ENCODE measurements around the gene CFAP57.

Gene CFAP57

DNA sequence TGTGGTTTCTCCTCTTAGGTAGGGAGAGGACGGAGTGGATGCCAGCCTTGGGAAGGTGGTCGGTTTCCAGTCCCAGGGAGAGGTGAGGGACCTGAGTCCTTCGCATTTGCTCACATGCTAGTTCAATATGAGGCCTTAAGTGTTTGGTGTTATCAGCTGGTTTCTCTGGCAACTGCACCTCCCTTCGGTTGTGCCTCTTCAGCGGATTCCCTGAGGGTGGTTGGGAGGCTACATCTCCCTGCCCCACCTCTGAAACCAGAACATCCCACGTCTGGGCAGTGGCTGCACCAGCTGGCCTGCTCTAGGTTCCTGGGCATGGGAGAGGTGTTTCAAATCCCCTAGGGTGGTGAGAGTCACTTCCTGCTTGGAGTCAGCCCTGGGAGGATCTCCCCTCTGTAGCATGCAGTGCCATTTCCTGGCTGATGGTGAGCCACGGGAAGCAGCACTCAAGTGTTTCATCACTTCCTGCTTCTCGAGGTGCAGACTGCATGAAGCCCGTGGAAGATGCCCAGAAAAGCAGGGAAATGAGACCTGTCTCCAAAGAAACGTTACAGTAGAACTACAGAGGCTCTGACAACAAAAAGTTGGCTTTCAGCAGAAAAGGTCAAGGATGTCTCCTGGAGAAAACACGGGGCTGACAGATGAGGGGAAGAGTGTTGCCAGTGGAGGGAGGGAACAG, 102.1 kb downstream of the CFAP57 start:
- Histone ChIP-seq H3K9me3 (no peaks in the 10 kb centered on the region), H3K4me1 (peaks cover 0 to 17% (median 0%) of the 10 kb centered on the region in 4 donors), H3K36me3 (no peaks in the 10 kb centered on the region), H3K4me3 (no peak overlapping the region), H3K27ac (no peak overlapping the region), H3K27me3 (peaks cover 0 to 33% of the 10 kb centered on the region in 2 donors)
- intact Hi-C loops (cut with DNase I; ENCODE audit: low total_unique reads): no loop called here
- DNase-seq: peak in 1 of 2 donors; percentile 35
- TF ChIP-seq, protein P1, sequence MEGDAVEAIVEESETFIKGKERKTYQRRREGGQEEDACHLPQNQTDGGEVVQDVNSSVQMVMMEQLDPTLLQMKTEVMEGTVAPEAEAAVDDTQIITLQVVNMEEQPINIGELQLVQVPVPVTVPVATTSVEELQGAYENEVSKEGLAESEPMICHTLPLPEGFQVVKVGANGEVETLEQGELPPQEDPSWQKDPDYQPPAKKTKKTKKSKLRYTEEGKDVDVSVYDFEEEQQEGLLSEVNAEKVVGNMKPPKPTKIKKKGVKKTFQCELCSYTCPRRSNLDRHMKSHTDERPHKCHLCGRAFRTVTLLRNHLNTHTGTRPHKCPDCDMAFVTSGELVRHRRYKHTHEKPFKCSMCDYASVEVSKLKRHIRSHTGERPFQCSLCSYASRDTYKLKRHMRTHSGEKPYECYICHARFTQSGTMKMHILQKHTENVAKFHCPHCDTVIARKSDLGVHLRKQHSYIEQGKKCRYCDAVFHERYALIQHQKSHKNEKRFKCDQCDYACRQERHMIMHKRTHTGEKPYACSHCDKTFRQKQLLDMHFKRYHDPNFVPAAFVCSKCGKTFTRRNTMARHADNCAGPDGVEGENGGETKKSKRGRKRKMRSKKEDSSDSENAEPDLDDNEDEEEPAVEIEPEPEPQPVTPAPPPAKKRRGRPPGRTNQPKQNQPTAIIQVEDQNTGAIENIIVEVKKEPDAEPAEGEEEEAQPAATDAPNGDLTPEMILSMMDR (IDR thresholded peaks at IDR 0.05): no peak

DNA sequence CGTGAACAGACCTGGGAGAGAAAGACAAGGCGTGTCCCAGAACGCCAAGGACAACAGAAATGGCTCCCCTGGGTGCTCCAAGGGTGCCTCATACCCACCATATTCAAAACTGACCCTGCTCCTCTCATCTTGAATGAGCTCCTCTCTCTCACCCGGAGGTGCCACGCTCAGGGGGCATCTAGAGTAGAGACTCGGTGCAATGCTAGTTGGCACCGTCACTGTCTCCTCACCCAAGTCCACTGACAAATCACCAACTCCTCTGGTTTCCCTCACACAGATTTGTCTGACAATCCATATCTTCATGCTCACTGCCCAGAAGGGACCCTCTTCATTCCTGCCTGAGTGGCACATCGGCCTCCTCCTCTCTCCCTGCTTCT, 102.7 kb downstream of the CFAP57 start:
- peak in 1 of 2 donors; percentile 34 for DNase-seq
- intact Hi-C loops (cut with DNase I; ENCODE audit: low total_unique reads): no loop called here
- Histone ChIP-seq H3K4me3 (no peak overlapping the region), H3K27ac (no peak overlapping the region), H3K36me3 (peaks cover 0 to under 1% (median 0%) of the 10 kb centered on the region in 3 donors), H3K4me1 (peaks cover 0 to 17% (median 0%) of the 10 kb centered on the region in 4 donors), H3K27me3 (peaks cover 0 to 27% of the 10 kb centered on the region in 2 donors), H3K9me3 (no peaks in the 10 kb centered on the region)
- TF ChIP-seq, protein P1 (IDR thresholded peaks at IDR 0.05): no peak

DNA sequence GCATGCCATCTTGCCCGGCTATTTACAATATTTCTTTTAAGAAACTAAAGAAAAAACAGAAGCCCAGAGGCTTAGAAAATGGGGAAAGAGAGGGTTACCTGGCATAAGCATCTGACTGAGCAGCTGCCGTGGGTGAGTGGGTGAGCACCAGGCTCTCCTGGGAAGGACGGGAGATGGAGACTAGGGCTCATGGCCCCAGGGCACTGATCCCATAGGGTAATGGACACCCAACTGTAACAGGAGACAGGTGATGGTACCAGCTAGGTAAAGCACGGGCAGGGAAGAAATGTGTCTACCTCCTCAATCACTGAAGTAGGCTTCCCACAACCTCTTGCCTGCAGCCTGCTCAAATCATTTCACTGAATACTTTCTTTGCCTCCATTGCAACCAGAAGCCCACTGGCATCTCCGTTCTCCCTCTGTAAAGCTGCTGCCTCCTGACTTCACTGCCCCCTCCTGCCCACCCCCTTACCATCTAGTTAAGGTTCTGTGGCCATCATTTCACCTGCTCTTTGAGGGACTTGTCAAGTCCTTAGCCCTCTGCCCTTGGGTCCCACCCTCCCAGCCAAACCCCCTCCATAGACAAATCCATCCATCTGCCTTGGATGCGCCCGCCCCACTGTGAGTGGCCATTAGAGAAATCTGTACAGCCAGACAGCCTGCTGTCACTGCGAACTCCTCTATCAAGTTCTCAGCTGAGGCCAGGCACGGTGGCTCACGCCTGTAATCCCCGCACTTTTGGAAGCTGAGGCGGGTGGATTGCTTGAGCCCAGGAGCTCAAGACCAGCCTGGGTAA, 103.9 kb downstream of the CFAP57 start:
- Histone ChIP-seq H3K27me3 (peaks cover 0 to 16% of the 10 kb centered on the region in 2 donors), H3K36me3 (peaks cover 0 to 5% (median 0%) of the 10 kb centered on the region in 3 donors), H3K9me3 (no peaks in the 10 kb centered on the region), H3K4me3 (no peak overlapping the region), H3K27ac (no peak overlapping the region), H3K4me1 (peaks cover 0 to 8% (median 0%) of the 10 kb centered on the region in 4 donors)
- TF ChIP-seq, protein P1 (IDR thresholded peaks at IDR 0.05): no peak
- intact Hi-C loops (cut with DNase I; ENCODE audit: low total_unique reads): no loop called here
- peak in 1 of 2 donors; percentile 33 for DNase-seq

DNA sequence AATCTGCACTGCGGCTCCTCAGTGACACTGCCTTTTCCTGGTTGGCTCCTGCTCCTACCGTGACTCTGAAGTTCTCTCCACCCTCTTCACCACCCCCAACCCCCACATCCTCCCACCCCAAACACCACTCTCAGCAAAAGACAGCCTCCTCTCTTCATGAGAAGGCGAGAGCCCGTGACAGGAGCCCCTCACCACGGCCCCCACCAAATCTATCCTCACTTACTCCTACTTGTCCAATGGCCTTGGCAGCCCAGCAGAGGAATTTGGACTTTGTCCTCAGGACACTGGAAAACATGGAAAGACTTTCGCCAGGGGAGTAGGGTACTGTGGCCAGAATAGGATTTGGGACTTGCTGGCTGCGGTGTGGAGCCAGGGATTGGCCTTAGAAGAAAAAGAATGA, 104.5 kb downstream of the CFAP57 start:
- H3K9me3 ChIP-seq: no peaks in the 10 kb centered on the region
- H3K36me3 ChIP-seq: peaks cover 0 to 5% (median 0%) of the 10 kb centered on the region in 3 donors
- no peak overlapping the region for H3K4me3 ChIP-seq
- H3K27me3 ChIP-seq: peaks cover 0 to 15% of the 10 kb centered on the region in 2 donors
- DNase-seq: peak in 1 of 2 donors; percentile 41
- TF ChIP-seq, protein P1 (IDR thresholded peaks at IDR 0.05): no peak
- H3K27ac ChIP-seq: no peak overlapping the region
- intact Hi-C loops (cut with DNase I; ENCODE audit: low total_unique reads): no loop called here
- peaks cover 0 to 2% (median 0%) of the 10 kb centered on the region in 4 donors for H3K4me1 ChIP-seq

DNA sequence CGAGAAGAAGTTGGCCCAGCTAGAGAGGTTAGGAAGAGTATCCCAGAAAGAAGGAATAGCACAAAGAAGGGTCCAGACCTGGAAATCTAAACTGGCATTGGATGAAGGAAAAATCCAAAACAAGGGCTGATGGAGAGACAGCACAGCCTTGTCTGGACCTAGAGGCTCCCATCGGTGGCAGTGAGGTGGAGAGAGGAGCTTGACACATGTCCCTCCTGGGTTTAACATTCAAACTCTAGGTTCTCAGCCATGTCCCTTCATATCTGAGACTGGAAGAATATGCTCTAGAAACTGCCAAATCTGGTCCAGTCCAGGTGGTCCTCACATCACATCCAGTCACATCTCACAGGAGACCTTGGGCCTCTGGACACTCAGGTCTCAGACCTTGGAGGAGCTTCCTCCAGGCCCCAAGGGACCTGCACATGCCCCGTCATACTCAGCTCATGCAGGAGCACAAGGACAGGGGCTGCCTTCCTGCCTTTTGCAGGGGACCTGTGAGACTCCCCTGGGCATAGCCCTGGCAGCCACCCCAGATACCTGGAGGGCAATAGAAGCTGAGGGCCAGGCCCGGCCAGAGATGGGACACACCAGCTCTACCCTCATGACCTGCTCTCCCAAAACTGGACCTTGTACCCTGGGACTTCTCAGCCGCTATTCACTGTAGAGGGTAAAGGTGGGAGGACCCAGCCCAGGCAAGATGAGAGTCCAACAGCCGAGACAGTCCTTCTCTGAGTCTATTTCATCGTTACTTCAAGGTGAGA, 105.2 kb downstream of the CFAP57 start:
- Histone ChIP-seq H3K4me3 (no peak overlapping the region), H3K27me3 (peaks cover 0 to 10% of the 10 kb centered on the region in 2 donors), H3K27ac (no peak overlapping the region), H3K36me3 (peaks cover 0 to 5% (median 0%) of the 10 kb centered on the region in 3 donors), H3K9me3 (no peaks in the 10 kb centered on the region), H3K4me1 (peaks cover 0 to 2% (median 0%) of the 10 kb centered on the region in 4 donors)
- intact Hi-C loops (cut with DNase I; ENCODE audit: low total_unique reads): no loop called here
- DNase-seq: peak in 1 of 2 donors; percentile 4
- TF ChIP-seq, protein P1 (IDR thresholded peaks at IDR 0.05): no peak

All from tibial artery (tissue), 4 donors.